NCI-H345 treated with DMSO at 0.1 percent for 48 hours (cell line): Measurements from ENCODE around the gene SH3PXD2B.

ENCODE experiments used
- DNase-seq: peaks from one replicate; lab custom pipeline; 2025; ENCODE audit not compliant: unreplicated experiment; lab: John Stamatoyannopoulos, UW

SH3PXD2B gene

GRCh38 chr5:172437445-172438318, 16.6 kb downstream of the SH3PXD2B start:
- DNase-seq, result peak; percentile 96

- DNase-seq, result no peak
Observed at GRCh38 chr5:172436879-172437369, 17.4 kb downstream of the SH3PXD2B start.

DNA sequence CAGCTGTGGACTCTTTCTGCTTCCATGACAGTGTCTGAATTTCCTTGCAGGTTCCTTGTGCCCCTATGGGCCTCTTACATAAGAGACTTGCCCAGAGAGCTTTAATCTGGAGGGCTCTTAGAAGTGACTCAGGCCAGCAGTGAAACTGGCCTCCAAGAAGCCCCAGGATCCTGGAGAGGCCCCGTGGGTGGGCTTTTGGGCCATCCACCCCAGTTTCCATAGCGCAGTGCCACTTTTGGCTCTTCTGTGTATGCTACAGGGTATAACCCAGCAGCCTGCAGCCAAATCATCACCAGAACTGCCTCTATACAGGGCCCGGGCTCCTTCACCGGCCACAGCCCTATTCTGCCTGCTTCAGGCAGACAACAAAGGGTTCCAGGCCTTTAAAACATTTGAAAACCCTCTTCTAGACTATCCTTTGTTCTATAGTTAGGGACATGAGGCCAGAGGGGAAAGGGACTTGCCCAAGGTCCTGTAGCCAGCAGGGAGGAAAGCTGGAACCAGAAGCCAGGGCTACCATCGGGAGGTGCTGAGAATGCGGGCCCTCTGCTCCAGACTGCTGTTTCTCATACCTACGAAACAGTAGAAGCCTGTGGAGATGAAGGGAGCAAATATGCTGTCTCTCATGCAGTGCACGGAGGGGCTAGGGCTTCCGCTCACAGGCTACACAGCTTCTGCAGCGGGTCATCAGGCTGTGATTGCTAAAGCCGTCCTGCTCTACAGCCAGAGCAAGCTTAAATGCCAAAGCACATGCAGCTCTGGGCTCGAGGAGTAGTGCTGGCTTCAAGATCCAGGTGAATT, 18.0 kb downstream of the SH3PXD2B start:
- DNase-seq, result no peak

DNA sequence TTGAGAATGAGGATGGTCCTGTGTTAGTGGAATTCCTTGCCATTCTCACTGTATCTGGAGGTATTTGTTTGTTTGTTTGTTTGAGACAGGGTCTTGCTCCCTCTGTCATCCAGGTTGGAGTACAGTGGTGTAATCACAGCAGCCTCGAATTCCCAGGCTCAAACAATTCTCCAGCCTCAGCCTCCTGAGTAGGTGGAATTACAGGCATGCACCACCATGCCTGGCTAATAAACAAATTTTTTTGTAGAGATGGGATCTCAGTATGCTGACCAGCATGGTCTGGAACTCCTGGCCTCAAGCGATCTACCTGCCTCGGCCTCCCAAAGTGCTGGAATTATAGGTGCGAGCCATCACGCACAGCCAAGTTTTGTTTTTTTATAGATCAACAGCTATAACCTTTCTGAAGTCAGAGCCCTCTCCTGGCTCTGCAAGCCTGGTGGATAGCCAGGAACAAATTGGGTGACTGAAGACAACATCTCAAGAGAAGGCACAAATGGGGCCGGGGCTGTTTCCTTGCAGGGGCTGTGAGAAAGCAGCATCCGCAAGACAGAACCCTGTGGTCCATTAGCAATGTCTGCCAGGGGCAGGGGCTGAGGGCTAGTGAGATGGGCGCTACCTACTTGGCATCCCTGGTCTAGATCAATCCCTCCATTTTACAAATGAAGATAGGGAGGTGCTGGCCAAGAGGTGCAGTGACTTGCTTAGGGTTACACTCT, 18.8 kb downstream of the SH3PXD2B start:
- DNase-seq, result no peak

DNA sequence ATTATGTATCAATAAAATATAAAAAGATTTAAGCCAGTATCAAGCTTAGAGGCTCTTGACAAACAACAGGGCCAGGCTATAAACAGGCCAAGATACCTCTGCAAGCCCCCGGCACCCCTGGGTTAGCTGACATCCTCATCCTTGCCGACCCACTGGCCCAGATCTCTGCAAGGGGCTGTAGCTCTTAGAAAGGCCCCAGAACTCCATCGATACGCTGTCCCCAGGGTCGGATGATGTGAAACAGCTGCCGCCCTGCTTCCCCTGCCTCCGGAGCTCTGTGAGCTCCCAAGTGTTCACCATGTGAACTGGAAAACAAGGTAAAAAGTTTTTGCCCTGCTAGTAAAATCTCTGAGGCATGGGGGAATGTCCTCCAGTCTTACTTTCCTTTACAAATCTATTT, 20.1 kb downstream of the SH3PXD2B start:
- no peak for DNase-seq

DNA sequence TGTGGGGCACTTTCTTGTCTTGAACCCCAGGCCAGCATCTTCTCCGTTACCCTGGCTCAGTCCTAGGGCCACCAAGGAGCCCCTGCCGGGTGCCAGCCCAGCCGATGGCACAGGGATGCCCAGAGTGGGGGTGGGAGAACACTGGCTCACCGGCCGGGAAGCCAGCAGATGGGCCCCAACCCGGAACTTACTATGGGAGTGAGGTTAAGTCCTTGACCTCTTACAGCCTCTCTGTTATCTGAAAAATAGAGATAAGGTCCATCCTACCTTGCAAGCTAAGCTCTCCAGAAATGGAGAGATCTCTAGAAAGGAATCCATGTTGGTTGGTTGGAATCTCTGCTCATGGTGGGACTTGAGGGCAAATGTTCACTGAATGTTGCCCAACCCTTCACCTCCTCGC, 20.8 kb downstream of the SH3PXD2B start:
- no peak for DNase-seq

- DNase-seq, result no peak
Observed at GRCh38 chr5:172433071-172433470, 21.3 kb downstream of the SH3PXD2B start.

DNA sequence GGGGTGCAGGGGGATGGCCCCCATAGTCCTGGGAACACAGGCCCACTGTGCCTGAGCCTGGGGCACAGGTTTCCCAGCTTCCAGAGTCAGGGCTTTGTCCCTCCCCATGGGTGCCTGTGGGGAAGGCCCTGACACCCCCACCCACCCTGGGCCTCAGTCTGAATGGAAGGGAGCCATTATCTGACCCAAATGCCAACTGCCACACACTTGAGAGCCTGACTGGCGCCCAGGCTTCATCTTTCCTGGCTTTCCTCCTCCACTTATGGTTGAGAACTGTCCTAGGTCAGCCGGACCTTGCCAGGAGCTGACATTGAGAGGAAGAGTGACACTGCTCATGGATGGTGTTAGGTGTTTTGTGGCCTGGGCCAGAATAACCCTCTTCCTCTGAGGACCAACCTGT, 24.0 kb downstream of the SH3PXD2B start:
- no peak for DNase-seq

GRCh38 chr5:172429201-172429940, 25.0 kb downstream of the SH3PXD2B start:
- DNase-seq, result no peak

DNA sequence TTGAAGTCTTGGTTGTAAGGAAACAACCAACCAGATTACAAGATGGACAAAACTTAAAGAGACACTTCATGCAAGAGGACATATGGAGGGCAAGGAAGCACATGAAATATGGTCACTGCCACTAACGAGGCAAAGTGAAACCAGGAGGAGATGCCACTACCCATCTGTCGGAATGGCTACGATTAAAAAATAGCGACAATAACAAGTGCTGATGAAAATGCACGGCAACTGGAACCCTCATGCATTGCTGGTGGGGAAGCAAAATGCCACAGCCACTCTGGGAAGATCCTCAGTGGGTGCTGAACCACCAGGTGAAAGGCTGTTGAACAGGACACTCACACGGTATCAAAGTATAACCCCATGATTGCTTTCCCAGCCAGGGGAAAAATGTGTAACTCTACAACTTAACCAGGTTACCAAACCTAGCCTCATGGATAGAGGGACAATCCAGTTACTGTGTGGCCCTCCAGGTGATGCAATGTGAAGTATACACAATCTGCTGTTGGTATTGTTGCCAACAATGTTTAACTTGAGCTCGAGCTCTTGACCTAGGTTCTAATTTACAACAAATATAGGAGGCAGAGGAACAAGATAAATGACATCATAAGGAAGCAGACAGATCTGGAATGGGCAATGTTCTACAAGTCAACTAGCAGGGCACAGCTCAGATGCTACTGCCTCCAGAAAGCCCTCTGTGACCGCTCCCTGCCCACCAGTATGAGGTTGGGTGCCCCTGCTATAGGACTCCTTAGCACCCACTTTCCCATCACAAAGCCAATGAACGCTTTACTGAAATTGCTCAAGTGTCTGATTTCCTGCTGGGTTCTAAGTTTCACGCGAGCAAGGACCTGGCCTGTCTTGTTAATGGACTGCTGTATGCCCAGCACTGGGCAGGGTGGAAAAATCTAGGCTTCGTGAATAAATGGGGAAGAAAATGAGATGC, 25.8 kb downstream of the SH3PXD2B start:
- DNase-seq, result no peak

- no peak for DNase-seq
Observed at GRCh38 chr5:172427202-172427601, 27.1 kb downstream of the SH3PXD2B start.

- DNase-seq, result no peak
Observed at GRCh38 chr5:172426086-172426485, 28.2 kb downstream of the SH3PXD2B start.

DNA sequence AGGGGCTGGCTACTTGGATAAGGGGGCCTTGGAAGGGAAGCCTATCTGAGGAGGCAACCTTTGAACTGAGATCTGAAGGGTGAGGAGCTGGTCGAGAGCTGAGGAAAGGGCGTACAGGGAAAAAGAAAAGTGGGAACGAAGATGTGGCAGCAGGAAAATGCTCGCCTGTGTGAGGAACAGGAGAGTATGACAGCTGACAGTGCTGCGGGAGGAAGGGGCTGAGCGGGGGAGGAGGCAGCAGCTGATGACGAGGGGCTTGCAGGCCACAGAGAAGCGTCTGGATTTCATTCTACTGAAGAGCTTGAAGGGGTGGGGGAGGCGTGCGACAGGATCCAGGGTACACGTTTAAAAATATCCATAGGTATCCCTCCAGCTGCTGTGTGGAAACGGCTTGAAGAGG, 28.9 kb downstream of the SH3PXD2B start:
- DNase-seq, result no peak

DNA sequence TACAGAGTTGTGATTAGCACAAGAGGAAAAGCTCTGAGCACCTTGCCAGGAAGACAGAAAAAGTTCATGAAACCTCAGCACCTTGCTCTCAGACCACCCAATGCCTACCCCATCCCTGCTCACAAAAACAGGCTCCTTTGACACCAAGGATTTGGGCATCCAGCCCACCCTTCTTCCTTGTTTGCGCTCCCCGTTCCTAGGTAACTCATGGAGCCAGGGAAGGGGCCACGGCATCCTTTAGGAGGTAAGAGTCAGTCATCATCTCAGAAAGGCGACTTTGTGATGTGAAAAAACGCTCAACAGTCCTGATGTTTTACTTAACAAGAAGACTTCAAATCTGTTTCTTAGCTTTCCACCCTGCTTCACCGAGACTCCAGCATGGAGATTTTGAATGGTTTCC, 29.5 kb downstream of the SH3PXD2B start:
- DNase-seq, result no peak

DNA sequence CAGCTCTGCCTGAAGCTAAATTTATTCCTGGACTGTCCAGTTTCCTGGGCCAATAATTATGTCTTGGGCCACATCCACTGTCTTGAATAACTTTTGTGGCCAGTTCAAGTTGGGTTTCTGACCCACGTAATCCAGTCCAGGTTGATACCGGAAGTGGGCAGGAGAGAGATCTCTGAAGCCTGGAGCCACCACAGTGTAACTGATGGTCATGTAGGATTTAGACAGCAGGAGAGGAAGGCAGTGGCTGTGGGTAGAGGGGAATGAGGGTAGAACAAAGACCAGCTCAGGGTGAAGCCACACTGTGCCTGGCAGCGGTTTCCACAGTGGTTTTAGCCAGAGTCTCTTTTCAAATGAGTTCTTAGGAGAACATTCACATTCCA, 30.2 kb downstream of the SH3PXD2B start:
- DNase-seq, result no peak

- no peak for DNase-seq
Observed at GRCh38 chr5:172423379-172424110, 30.8 kb downstream of the SH3PXD2B start.

GRCh38 chr5:172422255-172422654, 32.1 kb downstream of the SH3PXD2B start:
- no peak for DNase-seq

DNA sequence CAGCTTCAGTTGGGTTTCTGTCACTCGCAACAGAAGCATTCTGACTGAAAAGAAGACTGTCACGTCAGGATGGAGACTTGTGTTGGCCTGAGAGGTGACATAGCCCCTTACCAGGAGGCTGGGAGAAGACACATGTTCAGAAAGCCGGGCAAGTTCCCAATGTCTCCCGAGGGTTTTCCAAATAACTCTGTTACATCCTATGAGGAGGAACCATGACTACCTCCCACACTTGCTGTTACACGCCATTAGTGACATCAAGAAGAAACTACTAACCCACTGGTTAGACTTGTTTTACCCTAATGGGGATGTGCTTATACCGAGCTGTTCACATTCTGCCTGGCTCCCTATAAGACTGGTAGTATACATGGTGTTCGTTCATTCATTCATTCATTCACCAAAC, 33.3 kb downstream of the SH3PXD2B start:
- DNase-seq, result no peak
